Measurements from ENCODE around the gene CPE.

Gene CPE

GRCh38 chr4:165470009-165470408 is 91.2 kb downstream of the CPE start:
- no peak for ATAC-seq
- TF ChIP-seq ZC3H10 (CRISPR knock-in tag; IDR thresholded peaks at IDR 0.05) (no peak), ZNF70 (CRISPR knock-in tag; IDR thresholded peaks at IDR 0.05) (no peak), TCF4 (CRISPR knock-in tag; IDR thresholded peaks at IDR 0.05; ENCODE audit: borderline replicate concordance) (no peak), ISL1 (CRISPR knock-in tag; IDR thresholded peaks at IDR 0.05) (no peak), ZFP3 (CRISPR knock-in tag; IDR thresholded peaks at IDR 0.05) (no peak), ESRRG (CRISPR knock-in tag; IDR thresholded peaks at IDR 0.05) (no peak), ZFP30 (CRISPR knock-in tag; IDR thresholded peaks at IDR 0.05) (no peak), ZNF8 (CRISPR knock-in tag; IDR thresholded peaks at IDR 0.05) (no peak), TSHZ2 (CRISPR knock-in tag; IDR thresholded peaks at IDR 0.05) (no peak), TOX (CRISPR knock-in tag; IDR thresholded peaks at IDR 0.05; ENCODE audit: borderline replicate concordance) (no peak), PPARA (CRISPR knock-in tag; IDR thresholded peaks at IDR 0.05; ENCODE audit: borderline replicate concordance) (no peak), CREB5 (CRISPR knock-in tag; IDR thresholded peaks at IDR 0.05; ENCODE audit: low read depth) (no peak), SNAI2 (CRISPR knock-in tag; IDR thresholded peaks at IDR 0.05) (no peak), OSR1 (CRISPR knock-in tag; IDR thresholded peaks at IDR 0.05) (no peak), GLIS3 (CRISPR knock-in tag; IDR thresholded peaks at IDR 0.05) (no peak), ARNTL (CRISPR knock-in tag; IDR thresholded peaks at IDR 0.05; ENCODE audit: borderline replicate concordance, low read depth) (no peak)
- TF ChIP-seq, protein P1, sequence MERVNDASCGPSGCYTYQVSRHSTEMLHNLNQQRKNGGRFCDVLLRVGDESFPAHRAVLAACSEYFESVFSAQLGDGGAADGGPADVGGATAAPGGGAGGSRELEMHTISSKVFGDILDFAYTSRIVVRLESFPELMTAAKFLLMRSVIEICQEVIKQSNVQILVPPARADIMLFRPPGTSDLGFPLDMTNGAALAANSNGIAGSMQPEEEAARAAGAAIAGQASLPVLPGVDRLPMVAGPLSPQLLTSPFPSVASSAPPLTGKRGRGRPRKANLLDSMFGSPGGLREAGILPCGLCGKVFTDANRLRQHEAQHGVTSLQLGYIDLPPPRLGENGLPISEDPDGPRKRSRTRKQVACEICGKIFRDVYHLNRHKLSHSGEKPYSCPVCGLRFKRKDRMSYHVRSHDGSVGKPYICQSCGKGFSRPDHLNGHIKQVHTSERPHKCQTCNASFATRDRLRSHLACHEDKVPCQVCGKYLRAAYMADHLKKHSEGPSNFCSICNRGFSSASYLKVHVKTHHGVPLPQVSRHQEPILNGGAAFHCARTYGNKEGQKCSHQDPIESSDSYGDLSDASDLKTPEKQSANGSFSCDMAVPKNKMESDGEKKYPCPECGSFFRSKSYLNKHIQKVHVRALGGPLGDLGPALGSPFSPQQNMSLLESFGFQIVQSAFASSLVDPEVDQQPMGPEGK (CRISPR knock-in tag; IDR thresholded peaks at IDR 0.05; ENCODE audit: borderline replicate concordance): no peak
- TF ChIP-seq, protein P2, sequence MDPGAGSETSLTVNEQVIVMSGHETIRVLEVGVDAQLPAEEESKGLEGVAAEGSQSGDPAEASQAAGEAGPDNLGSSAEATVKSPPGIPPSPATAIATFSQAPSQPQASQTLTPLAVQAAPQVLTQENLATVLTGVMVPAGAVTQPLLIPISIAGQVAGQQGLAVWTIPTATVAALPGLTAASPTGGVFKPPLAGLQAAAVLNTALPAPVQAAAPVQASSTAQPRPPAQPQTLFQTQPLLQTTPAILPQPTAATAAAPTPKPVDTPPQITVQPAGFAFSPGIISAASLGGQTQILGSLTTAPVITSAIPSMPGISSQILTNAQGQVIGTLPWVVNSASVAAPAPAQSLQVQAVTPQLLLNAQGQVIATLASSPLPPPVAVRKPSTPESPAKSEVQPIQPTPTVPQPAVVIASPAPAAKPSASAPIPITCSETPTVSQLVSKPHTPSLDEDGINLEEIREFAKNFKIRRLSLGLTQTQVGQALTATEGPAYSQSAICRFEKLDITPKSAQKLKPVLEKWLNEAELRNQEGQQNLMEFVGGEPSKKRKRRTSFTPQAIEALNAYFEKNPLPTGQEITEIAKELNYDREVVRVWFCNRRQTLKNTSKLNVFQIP (CRISPR knock-in tag; IDR thresholded peaks at IDR 0.05; ENCODE audit: borderline replicate concordance, low read depth): no peak

DNA sequence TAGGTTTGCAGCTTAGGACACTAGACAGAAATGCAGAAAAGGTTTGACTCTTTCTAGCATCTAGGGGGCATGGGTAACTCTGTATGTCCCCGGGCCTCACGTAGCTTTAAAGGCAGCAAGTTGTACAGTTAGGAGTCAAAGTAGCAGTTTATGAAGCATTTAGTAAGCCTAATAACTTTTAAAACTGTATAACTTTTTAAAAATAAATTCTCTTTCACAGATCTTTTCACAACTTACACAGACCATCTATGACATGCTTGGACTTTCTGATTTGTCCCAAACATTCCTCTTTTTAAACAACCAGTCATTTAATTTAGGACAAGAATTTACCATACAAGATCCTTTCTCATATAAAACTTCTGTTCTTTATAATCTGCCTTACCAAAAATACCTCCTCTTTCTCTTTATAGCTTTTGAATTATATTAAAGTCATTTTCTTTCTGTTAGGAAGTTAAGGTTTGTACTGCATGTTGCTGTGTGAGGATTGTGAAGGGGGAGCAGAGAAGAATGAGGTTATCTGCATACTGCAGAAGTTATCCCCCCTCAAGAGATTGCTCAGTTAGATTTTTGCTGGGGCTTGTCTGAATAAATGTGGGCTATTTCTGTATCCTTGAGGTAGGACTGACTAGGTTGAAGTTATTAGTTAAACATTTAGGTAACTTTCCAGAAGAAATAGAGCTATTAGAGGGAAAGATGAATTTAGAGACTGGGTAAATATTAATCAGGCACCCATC is 94.3 kb downstream of the CPE start:
- TF ChIP-seq, protein P2 (CRISPR knock-in tag; IDR thresholded peaks at IDR 0.05; ENCODE audit: borderline replicate concordance, low read depth): no peak
- no peak for TF ChIP-seq TOX (CRISPR knock-in tag; IDR thresholded peaks at IDR 0.05; ENCODE audit: borderline replicate concordance)
- no peak for TF ChIP-seq ZC3H10 (CRISPR knock-in tag; IDR thresholded peaks at IDR 0.05)
- no peak for TF ChIP-seq ZNF70 (CRISPR knock-in tag; IDR thresholded peaks at IDR 0.05)
- TF ChIP-seq ARNTL (CRISPR knock-in tag; IDR thresholded peaks at IDR 0.05; ENCODE audit: borderline replicate concordance, low read depth): no peak
- no peak for TF ChIP-seq ZFP3 (CRISPR knock-in tag; IDR thresholded peaks at IDR 0.05)
- TF ChIP-seq ISL1 (CRISPR knock-in tag; IDR thresholded peaks at IDR 0.05): no peak
- ATAC-seq: no peak

All from SK-N-SH treated with all-trans-retinoic acid at 6 μM for 48 hours (cell line).